Muscle of arm (tissue), 14 donors: Measurements from ENCODE around the gene PBX1. TPM values are rescaled to one million over a fixed set of nuclear protein-coding genes. Genes with fewer than 3 reads are reported as not detected.
"Not testable (repeated sequence)": the region's sequence is repeated elsewhere in the genome, so short reads cannot be mapped to it uniquely, and the experiment has no call there.

Experiments
- DNase-seq: peaks from one replicate; pipeline ENCODE4 v3.0.0-alpha.2; 2013
- long read RNA-seq, 11 donors: transcript quantifications; one replicate each; lab custom pipeline, GENCODE V29; 2026
- polyA plus RNA-seq, 12 donors: library from polyadenylated mRNA; unstranded; fragments of 120-200 nt; gene quantifications; one replicate each; pipeline ENCODE4 v1.2.1, GENCODE V29; 2013; ENCODE audit not compliant: insufficient read length in 12 of 12

PBX1 gene
- polyA plus RNA-seq = 10 to 100 TPM; 51.0 to 92.3 (median 66.6) TPM
- long read RNA-seq, donor 1, full-length matches to known transcripts = 35 of 103 reads
- long read RNA-seq, donor 1, partial matches to known transcripts = 68 of 103 reads
- long read RNA-seq, donor 1, other reads (novel, unspliced or antisense) = 0 of 103 reads
- long read RNA-seq, donor 2, full-length matches to known transcripts = 18 of 58 reads
- long read RNA-seq, donor 2, partial matches to known transcripts = 40 of 58 reads
- long read RNA-seq, donor 2, other reads (novel, unspliced or antisense) = 0 of 58 reads
- long read RNA-seq, donor 3, full-length matches to known transcripts = 14 of 23 reads
- long read RNA-seq, donor 3, partial matches to known transcripts = 9 of 23 reads
- long read RNA-seq, donor 3, other reads (novel, unspliced or antisense) = 0 of 23 reads
- long read RNA-seq, donor 4, full-length matches to known transcripts = 6 of 14 reads
- long read RNA-seq, donor 4, partial matches to known transcripts = 8 of 14 reads
- long read RNA-seq, donor 4, other reads (novel, unspliced or antisense) = 0 of 14 reads
- long read RNA-seq, donor 5, full-length matches to known transcripts = 22 of 53 reads
- long read RNA-seq, donor 5, partial matches to known transcripts = 31 of 53 reads
- long read RNA-seq, donor 5, other reads (novel, unspliced or antisense) = 0 of 53 reads
- long read RNA-seq, donor 6, full-length matches to known transcripts = 7 of 13 reads
- long read RNA-seq, donor 6, partial matches to known transcripts = 6 of 13 reads
- long read RNA-seq, donor 6, other reads (novel, unspliced or antisense) = 0 of 13 reads
- long read RNA-seq, donor 7, full-length matches to known transcripts = 7 of 23 reads
- long read RNA-seq, donor 7, partial matches to known transcripts = 16 of 23 reads
- long read RNA-seq, donor 7, other reads (novel, unspliced or antisense) = 0 of 23 reads
- long read RNA-seq, donor 8, full-length matches to known transcripts = 21 of 57 reads
- long read RNA-seq, donor 8, partial matches to known transcripts = 36 of 57 reads
- long read RNA-seq, donor 8, other reads (novel, unspliced or antisense) = 0 of 57 reads
- long read RNA-seq, donor 9, full-length matches to known transcripts = 3 of 19 reads
- long read RNA-seq, donor 9, partial matches to known transcripts = 16 of 19 reads
- long read RNA-seq, donor 9, other reads (novel, unspliced or antisense) = 0 of 19 reads
- long read RNA-seq, donor 10, full-length matches to known transcripts = 16 of 49 reads
- long read RNA-seq, donor 10, partial matches to known transcripts = 33 of 49 reads
- long read RNA-seq, donor 10, other reads (novel, unspliced or antisense) = 0 of 49 reads
- long read RNA-seq, donor 11, full-length matches to known transcripts = 21 of 57 reads
- long read RNA-seq, donor 11, partial matches to known transcripts = 36 of 57 reads
- long read RNA-seq, donor 11, other reads (novel, unspliced or antisense) = 0 of 57 reads

DNA sequence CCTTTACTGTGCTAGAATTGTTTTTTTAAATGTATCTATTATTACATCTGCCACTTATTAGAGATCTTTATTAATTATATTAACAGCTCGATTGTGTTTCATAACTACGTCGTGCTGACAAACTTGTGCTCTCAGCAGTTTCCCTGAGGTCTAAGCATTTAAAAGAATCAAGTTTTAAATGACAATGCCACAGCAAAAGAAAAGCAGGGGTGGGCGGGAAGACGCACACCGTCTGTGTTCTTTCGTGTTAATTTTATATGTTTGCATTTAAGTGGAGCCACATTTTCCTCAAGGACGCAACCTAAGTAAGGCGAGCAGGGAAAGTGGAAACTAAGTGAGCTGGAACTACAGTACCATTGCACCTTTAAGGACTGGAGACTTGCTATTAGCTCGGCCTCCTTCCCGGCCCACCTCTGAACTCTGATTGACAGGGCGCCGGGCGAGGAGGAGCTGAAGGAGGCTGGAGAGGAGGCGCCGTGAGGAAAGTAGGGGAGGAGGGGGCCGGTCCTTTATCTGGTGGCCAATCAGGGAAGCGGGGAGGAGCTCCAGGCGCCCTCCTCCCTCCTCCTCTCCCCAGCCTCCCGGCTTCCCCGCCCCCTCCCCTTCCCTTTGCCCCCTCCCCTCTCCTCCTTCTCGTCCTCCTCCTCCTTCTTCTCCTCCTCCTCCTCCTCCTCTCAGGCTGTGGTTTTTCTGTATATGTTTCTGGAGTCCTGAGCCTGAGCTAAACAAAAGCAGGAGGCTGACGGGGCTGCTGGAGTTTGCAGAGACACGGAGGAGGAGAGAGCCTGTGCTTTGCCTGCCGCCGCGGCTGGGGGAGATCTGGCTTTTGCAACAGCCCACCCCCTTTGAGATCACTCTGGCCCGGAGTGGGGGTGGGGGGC lies at the start of gene PBX1:
Gene PBX1 (plus strand): TSS at position 724 of the 881 bp plus-strand sequence.
- DNase-seq = peak; percentile 98

DNA sequence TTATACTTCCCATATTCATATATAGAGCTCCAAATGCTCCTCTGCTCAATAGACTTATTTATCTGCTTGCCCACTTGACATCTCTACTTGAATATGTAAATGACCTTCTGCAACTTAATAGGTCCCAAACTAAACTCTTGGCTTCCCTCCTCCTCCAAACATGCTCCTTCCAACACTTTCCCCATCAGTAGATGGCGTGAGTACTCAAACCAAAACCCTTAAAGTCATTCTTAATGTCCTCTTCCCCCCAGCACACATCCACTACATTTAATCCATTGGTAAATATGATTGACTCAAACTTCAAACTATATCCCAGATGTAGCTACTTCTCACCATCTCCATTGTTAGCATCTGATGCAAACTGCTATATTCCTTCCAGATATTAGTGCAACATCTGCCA lies 48.5 kb upstream of the PBX1 start:
- no peak for DNase-seq

DNA sequence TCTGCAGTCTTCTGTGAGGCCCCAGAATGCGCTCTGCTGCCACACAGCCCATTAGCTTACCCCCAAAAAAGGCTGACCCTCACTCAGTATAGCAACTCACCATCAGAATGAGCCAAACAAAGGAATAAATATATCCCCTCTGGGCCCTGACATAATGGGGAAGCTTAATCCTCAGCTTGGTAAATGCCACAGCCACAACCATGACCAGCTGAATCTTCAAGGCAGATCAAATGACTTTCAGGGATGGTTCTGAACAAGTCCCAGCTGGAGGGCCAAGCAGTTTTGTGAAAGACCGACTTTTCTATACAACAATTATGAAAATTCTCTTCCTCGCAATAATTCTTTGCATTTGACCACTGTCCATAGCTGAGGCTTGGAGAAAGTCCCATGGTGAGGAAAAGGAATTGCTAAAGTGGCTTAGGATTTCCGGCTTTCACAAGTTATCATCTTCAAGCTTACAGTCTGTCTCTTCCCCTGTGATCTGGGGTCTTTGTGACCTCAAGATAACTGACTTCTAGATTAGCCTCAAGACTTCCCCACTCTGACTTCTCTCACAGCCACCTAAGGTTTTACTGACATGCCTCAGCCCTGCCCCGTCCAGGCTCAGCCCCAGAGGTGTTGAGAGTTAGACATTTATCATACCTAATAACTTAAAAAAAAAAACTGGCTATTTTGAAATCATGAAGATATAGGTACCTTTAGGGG lies 47.8 kb upstream of the PBX1 start:
- DNase-seq = no peak

DNA sequence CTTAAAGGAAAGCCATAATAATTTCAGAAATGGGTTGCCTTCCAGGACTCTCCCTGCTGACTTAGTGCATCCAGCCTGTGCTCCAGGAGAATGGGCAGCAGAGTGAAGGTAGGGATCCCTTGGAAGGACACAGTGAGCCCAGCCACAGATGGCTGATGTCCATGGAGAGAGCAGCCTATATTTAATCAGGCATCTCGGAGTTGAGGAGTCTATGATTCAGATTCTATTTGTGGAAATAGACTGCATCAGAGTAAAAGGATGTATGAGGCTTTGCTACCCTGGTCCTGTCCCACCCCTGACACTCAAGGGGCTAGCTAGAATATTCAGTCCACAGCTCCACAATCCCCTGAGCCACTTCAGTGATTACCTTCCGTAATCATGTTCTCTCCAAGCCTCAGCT lies 43.8 kb upstream of the PBX1 start:
- no peak for DNase-seq

DNA sequence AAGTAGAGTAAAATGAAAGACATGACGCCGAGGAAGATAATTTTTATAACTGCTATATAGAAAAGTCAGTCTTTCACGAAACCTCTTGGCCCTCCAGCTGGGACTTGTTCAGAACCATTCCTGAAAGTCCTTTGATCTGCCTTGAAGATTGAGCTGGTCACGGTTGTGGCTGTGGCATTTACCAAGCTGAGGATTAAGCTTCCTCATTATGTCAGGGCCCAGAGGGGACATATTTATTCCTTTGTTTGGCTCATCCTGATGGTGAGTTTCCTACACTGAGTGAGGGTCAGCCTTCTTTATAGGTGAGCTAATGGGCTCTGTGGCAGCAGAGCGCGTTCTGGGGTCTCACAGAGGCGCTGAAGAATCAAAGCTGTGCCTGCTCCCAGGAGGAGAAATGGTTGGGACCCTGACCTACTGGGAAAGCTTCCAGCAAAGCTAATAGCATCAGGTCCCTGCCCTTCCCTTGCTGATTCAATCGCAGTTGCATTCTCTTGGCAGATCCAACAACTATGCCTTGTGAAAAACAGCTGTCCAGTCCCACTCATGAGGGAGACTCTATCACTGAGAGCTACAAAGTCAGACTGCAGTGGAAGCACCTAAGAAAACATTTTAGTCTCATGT lies 43.2 kb upstream of the PBX1 start:
- no peak for DNase-seq

DNA sequence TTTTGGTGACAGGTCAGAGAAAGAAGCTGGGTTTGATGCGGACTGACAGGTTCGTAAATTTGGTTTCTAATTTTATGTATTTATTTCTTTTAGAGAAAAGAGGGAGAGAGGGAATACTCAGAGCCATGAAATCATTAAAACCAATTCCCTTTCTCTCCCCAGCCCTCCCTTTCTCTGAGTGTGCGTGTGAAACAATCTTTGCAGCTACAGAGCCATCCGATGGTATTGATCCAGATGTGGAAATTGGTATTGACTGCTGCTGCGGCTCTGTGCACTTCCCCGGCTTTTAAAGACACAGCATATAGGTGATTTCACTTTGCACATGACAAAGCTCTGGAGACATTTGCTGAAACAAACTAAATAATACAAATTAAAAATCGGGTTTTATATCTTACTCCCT lies 42.4 kb upstream of the PBX1 start:
- DNase-seq = no peak

DNA sequence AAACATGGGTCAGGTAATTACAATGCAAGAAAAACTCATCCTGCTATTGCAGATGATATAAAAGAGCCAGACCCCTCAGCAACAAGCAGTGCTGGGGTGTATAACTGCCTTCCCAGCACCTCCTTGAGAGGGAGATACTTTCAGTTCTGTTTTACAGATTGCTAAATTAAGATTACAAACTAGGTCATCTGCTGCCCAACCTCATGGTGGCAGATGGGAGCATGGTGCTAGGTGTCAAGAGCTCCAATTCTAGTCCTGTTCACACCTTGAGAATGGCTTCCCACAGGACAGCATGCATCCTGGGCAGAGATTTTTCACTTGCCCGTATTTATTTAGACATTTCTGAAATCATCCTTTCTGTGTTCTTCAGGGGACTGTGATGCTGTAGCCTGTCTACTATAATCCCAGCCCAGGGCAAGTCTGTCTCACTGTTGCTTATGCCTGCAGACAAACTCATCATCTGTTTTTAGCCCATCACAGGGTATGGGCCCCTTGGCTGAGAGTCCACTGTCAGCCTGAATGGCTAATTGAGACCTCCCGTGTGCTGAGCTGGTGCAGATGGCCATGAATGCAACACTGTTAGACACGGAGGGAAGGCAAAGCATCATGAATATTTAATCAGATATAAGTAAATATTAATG lies 40.2 kb upstream of the PBX1 start:
- DNase-seq = no peak

DNA sequence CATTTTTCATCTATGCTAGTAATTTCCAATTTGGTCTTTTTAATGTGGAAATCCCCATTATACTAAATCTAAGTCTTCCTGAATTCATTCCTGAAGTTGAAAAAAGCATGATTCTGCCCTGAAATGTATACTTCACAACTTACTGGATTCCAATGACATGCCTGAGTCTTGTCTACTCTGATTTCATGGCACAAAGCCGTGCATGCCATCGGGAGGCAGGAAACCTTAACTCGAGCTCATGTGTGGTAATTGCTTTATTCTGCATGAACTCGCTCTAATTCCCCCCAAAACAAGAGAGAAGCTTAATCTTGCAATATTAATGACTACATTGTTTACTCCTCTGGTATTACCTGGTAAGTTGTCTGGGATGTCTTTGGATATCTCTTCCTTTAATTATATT lies 39.6 kb upstream of the PBX1 start:
- DNase-seq = no peak

DNA sequence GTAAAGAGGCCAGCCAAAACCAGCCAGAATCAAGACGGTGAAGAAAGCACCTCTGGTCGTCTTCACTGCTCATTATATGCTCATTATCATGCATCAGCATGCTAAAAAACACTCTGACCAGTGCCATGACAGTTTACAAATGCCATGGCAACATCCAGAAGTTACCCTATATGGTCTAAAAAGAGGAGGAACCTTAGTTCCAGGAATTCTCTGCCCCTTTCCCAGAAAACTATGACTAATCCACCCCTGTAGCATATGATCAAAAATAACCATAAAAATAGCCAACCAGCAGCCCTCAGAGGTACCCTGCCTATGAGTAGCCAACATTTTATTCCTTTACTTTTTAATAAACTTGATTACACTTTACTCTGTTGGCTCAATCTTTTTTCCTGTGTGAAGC lies 34.2 kb upstream of the PBX1 start:
- DNase-seq = no peak

DNA sequence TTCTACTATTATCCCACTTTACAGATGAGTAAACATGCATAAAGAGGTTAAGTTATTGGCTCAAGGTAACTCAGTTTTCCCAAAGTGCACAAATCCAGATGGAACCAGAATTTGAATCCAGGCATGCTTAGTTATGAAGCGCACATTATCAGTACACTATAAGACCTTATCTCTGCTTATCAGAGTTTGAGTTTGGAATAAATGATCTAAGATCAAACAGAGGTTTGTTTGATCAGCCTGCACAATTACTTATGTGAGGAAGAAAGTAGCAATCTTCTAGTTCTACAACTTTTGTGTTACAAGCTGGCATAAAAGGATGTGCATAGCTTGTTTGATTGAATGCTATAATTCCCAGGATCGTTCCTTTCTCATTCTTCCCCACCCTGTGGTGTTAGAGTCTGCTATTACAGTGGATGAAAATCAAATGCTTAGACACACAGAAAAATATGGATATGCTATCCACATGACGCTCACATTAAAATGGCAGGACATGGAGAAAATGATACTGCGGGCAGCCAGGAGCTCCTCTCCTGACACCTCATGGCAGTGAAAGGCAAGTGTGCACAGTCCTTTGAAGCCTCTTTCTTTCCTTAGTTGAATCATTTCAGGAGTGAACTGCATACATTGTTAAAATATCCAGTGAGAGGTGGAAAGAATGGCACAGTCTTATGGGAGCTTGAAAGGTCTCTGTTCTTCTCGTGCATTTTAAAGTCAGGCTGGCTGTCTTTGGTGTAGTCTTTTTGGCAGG lies 23.9 kb upstream of the PBX1 start:
- no peak for DNase-seq

DNA sequence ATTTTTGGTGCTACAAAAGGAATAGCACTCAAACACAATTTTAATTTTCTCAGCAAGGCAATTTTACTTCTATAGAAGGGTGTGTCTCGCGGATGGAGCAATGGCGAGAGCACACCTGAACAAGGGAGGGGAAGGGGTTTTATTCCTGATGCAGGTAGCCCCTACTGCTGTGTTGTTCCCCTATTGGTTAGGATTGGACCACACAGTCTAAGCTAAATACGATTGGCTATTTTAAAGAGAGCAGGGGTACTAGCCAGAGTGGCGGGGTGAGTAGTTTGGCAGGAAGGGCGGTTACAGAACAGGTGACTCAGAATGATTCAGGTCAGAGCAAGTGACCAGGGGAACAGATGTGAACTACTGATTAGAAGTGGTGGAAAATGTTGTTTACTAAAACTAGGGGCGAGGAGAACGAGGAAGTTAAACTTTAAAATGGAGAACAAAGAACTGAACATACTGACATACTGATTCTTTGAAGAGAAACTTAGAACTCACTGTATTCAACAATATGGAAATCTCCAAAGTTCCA lies 6.5 kb upstream of the PBX1 start:
- not testable (repeated sequence) for DNase-seq

DNA sequence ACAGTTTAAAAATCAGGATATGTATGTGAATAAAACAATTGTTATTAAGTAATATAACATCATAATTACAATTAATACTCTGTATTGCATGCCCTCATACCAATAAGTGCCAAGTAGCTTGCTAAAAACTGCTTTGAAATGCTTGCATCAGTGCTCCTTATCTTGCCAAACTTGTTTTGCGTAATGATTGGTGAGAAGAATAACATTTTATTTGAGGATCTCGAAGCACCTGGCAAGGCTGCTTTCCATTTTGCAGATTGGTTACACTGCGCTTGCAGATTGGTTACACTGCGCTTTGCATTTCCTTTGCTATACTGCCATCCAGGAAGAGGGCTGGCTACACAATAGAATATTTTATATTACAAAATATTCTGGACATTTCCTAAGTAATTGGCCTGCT lies 1.7 kb upstream of the PBX1 start:
- no peak for DNase-seq

DNA sequence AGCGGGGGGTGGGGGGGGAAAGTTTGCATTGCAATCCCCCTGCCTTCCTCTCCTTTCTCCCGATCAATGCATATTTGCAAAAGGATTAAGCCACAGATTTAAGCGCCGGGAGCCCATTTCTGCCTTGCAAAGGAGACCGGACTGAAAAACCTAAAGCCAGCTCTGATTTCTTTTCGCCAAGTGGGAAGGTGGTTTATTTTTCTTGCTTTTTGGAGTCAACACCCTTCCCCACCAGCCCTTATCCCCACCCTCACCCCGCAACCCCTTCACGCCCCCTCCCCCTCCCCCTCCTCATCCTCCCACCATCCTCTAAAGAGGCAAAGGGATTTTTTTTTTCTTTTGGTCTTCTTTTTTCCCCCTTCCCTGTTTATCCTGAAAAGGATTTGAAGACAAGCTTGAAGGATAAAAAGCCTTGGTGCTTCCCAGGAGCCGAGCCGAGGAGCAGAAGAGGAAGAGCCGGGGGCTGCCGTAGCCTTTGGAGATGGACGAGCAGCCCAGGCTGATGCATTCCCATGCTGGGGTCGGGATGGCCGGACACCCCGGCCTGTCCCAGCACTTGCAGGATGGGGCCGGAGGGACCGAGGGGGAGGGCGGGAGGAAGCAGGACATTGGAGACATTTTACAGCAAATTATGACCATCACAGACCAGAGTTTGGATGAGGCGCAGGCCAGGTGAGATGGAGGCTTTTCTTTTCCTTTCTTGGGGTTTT lies 513 bp downstream of the PBX1 start:
- DNase-seq = peak; percentile 48

DNA sequence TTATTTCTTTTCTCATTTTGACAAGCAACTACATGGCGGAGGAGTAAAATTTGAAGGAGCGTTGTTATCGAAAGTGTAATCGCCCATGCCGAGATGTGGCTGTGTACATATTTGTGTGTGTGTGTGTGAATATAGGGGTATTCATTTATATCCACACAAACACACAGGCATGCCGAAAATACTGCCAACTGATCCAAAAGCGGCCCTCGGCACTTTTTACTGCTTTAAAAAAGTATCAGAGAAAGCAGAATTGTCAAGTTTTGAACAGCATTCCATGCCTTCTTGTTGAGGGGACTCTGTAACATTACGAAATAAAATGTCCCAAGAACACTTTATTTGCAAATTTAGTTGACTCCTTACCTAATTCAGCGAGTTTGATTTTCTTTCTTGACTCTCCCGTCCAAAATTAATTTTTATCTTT lies 1.1 kb downstream of the PBX1 start:
- DNase-seq = no peak

DNA sequence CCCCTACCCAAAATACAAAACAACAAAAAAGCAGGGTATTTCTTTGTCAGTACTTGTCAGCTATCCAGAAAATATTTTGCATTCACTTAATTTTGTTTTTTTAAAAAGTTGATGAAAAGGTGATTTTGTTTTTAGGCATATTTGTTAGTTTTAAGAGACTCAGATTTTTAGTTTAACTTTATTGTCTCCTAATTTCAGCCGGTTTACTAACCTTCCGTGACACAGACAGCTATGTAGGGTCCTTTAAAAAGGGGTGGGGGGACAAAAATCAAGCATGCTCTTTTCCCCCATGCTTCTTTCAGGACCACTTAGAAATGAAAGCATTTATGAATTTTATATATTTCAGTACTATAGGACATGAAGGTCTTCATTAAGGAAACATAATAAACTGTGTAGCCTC lies 1.6 kb downstream of the PBX1 start:
- DNase-seq = no peak

DNA sequence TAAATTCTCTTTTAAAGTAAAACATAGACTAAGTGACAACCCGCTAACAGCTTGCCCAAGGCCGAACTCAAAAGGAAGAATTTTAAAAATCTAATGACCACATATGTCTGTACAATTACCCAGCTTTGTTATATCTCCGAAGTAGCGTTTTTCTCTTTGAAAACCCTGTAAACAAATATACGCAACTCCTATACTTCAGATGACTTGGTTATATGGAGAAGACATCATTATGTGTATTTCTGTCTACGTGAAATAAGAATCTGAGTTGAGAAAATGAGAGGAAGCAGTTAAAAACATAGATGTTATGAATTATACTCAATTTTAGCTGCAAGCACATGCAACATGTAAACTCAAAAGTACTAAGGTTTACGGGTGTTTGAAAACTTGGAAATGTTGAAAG lies 2.0 kb downstream of the PBX1 start:
- no peak for DNase-seq

DNA sequence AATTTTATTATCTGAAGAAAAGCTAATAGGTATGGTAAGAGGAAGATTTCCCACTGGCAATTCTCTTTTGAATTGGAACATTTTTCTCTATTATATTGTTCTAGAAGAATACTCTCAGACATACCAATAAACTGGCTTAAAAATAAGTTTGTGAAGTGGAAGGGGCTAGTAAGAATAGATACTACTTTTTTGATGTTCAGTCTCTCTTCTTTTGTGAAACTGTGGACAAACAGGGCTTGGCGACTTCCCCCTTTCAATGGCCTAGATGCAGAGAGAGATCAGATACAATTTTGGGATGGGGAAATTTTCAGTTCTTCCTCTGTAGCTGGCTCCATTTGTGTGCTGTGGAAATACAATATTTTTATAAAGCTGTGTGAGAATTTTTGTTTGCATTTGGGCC lies 2.5 kb downstream of the PBX1 start:
- DNase-seq = no peak
